ENCODE data around the gene FADS1. TPM values are rescaled to one million over a fixed set of nuclear protein-coding genes. Genes with fewer than 3 reads are reported as not detected.

Gene FADS1
- polyA plus RNA-seq, 1 donor (not counting 4 experiments of a cell fraction or from before 2014, with no cell fraction given), result 34.0 TPM

- peaks cover 64% of the 10 kb centered on the region for H3K79me2 ChIP-seq (ENCODE audit: control insufficient read depth, insufficient read depth, low read length)
- H4K20me1 ChIP-seq (ENCODE audit: control insufficient read depth, extremely low read depth, insufficient read depth, low read length), result peaks cover 6% of the 10 kb centered on the region
- H3K9me1 ChIP-seq (ENCODE audit: control insufficient read depth, extremely low read depth, insufficient read depth, low read length), result no peaks in the 10 kb centered on the region
- H3K9ac ChIP-seq (ENCODE audit: control insufficient read depth, extremely low read depth, insufficient read depth, low read length), result no peak overlapping the region
- no peak overlapping the region for H3K4me3 ChIP-seq (ENCODE audit: control insufficient read depth in 2 of 3, extremely low read depth in 1 of 3, insufficient read depth in 2 of 3, low read depth in 1 of 3, low read length in 3 of 3)
- peaks cover 12 to 14% of the 10 kb centered on the region in 2 experiments for H3K36me3 ChIP-seq (ENCODE audit: control insufficient read depth in 2 of 2, extremely low read depth in 1 of 2, insufficient read depth in 2 of 2, low read length in 2 of 2)
- no peak overlapping the region for H3K4me2 ChIP-seq (ENCODE audit: control insufficient read depth, extremely low read depth, insufficient read depth, low read depth, low read length)
- no peaks in the 10 kb centered on the region for H3K9me3 ChIP-seq (ENCODE audit: control insufficient read depth, low read depth, low read length)
- H3K4me1 ChIP-seq (ENCODE audit: control insufficient read depth, extremely low read depth, insufficient read depth, low read length), result peaks cover 11% of the 10 kb centered on the region
- DNase-seq (ENCODE audit: low read depth, low spot score) (no peak), FAIRE-seq (no peak)
- H2AFZ ChIP-seq (ENCODE audit: control insufficient read depth, low read length), result no peak overlapping the region
- H3K27ac ChIP-seq (ENCODE audit: control insufficient read depth, insufficient read depth, low read length), result no peak overlapping the region
- TF ChIP-seq EZH2 (IDR thresholded peaks at IDR 0.05; ENCODE audit: low read length) (no peak), CTCF (optimal IDR thresholded peaks at IDR 0.05 in 1 of 3, IDR thresholded peaks at IDR 0.05 in 1 of 3, conservative IDR thresholded peaks at IDR 0.05 in 1 of 3; ENCODE audit: extremely low read depth in 1 of 3, insufficient read depth in 2 of 3, low read length in 3 of 3) (no peak)
- dilution Hi-C loops (cut with MboI; ENCODE audit: extremely low pct_ligation_motif_present, low sequenced_read_pairs), result no loop called here
- H3K27me3 ChIP-seq (ENCODE audit: control insufficient read depth, extremely low read depth, insufficient read depth, low read length), result no peaks in the 10 kb centered on the region
These were observed 22.2 kb downstream of the FADS1 start for GRCh38 chr11:61794579-61794978.

- peaks cover 6% of the 10 kb centered on the region for H4K20me1 ChIP-seq (ENCODE audit: control insufficient read depth, extremely low read depth, insufficient read depth, low read length)
- TF ChIP-seq EZH2 (IDR thresholded peaks at IDR 0.05; ENCODE audit: low read length), result no peak
- TF ChIP-seq CTCF (optimal IDR thresholded peaks at IDR 0.05 in 1 of 3, IDR thresholded peaks at IDR 0.05 in 1 of 3, conservative IDR thresholded peaks at IDR 0.05 in 1 of 3; ENCODE audit: extremely low read depth in 1 of 3, insufficient read depth in 2 of 3, low read length in 3 of 3), result no peak
- peaks cover 64% of the 10 kb centered on the region for H3K79me2 ChIP-seq (ENCODE audit: control insufficient read depth, insufficient read depth, low read length)
- H2AFZ ChIP-seq (ENCODE audit: control insufficient read depth, low read length), result no peak overlapping the region
- DNase-seq (ENCODE audit: low read depth, low spot score), result no peak
- dilution Hi-C loops (cut with MboI; ENCODE audit: extremely low pct_ligation_motif_present, low sequenced_read_pairs), result no loop called here
- no peak for FAIRE-seq
- peak overlapping the region; percentile 83 to 99 (median 95) for H3K4me3 ChIP-seq (ENCODE audit: control insufficient read depth in 2 of 3, extremely low read depth in 1 of 3, insufficient read depth in 2 of 3, low read depth in 1 of 3, low read length in 3 of 3)
- H3K27ac ChIP-seq (ENCODE audit: control insufficient read depth, insufficient read depth, low read length), result peak overlapping the region; percentile 100
- peaks cover 11% of the 10 kb centered on the region for H3K4me1 ChIP-seq (ENCODE audit: control insufficient read depth, extremely low read depth, insufficient read depth, low read length)
- H3K9me1 ChIP-seq (ENCODE audit: control insufficient read depth, extremely low read depth, insufficient read depth, low read length), result no peaks in the 10 kb centered on the region
- peak overlapping the region; percentile 80 for H3K4me2 ChIP-seq (ENCODE audit: control insufficient read depth, extremely low read depth, insufficient read depth, low read depth, low read length)
- H3K27me3 ChIP-seq (ENCODE audit: control insufficient read depth, extremely low read depth, insufficient read depth, low read length), result no peaks in the 10 kb centered on the region
- peaks cover 16 to 20% of the 10 kb centered on the region in 2 experiments for H3K36me3 ChIP-seq (ENCODE audit: control insufficient read depth in 2 of 2, extremely low read depth in 1 of 2, insufficient read depth in 2 of 2, low read length in 2 of 2)
- H3K9me3 ChIP-seq (ENCODE audit: control insufficient read depth, low read depth, low read length), result no peaks in the 10 kb centered on the region
- peak overlapping the region; percentile 100 for H3K9ac ChIP-seq (ENCODE audit: control insufficient read depth, extremely low read depth, insufficient read depth, low read length)
These were observed 23.0 kb downstream of the FADS1 start for GRCh38 chr11:61793829-61794204.

Measured in keratinocyte (primary cell).